Erythroblast (primary cell): ENCODE measurements around the gene SRGAP3.

Experiments used
- GATA1 ChIP-seq: IDR thresholded peaks from 2 replicates; pipeline ENCODE4 v1.6.1; 2011; ENCODE audit warnings: low read depth, mild to moderate bottlenecking, control low read depth, low read length, moderate library complexity
- POLR2A ChIP-seq: IDR thresholded peaks from 2 replicates; pipeline ENCODE4 v1.6.1; 2011; ENCODE audit warnings: mild to moderate bottlenecking, low read length

GRCh38 chr3:9184461-9184835 is 65.0 kb downstream of the SRGAP3 start:
- no peak for TF ChIP-seq POLR2A
- no peak for TF ChIP-seq GATA1
